Cardiac muscle cell (in vitro differentiated cells and primary cell): ENCODE results near the gene MOB1A. TPM values are rescaled to one million over a fixed set of nuclear protein-coding genes. Genes with fewer than 3 reads are reported as not detected.
"Not testable (repeated sequence)": the region's sequence is repeated elsewhere in the genome, so short reads cannot be mapped to it uniquely, and the experiment has no call there.

Experiments used
- DNase-seq, 2 donors: peaks; one replicate each; pipeline versions ENCODE4 v3.0.0 to v3.0.0-alpha.2; 2010 to 2017; ENCODE audit warnings: low read depth in 1 of 2, low spot score in 1 of 2
- H3K27ac ChIP-seq: fragments of 200-600 bp; sonication (generic); 2 replicates; pipeline ENCODE4 v1.5.1; 2016
- H3K27me3 ChIP-seq: fragments of 200-600 bp; sonication (generic); 2 replicates; pipeline ENCODE4 v1.6.0; 2016; ENCODE audit warnings: control low read depth
- H3K36me3 ChIP-seq: fragments of 200-600 bp; sonication (generic); 2 replicates; pipeline ENCODE4 v1.5.1; 2016; ENCODE audit warnings: control low read depth
- H3K4me1 ChIP-seq: fragments of 200-600 bp; sonication (generic); 2 replicates; pipeline ENCODE4 v1.8.1; 2017; ENCODE audit warnings: low read depth, mild to moderate bottlenecking, mixed run types
- H3K4me3 ChIP-seq: fragments of 200-600 bp; sonication (generic); 2 replicates; pipeline ENCODE4 v1.5.1; 2016; ENCODE audit warnings: mild to moderate bottlenecking
- H3K9me3 ChIP-seq: fragments of 200-600 bp; sonication (generic); 2 replicates; pipeline ENCODE4 v1.5.1; 2017; ENCODE audit warnings: low read depth, mild to moderate bottlenecking, control low read depth
- CTCF ChIP-seq: IDR thresholded peaks from 2 replicates; pipeline ENCODE4 v1.5.1; 2012; ENCODE audit warnings: low read depth, mild to moderate bottlenecking, low read length
- polyA plus RNA-seq: library from polyadenylated mRNA; unstranded; fragments of >200 nt; fragmentation: Nextera tagmentation; extraction: Ambion mirVana; gene quantifications from 2 replicates; pipeline ENCODE4 v1.2.1, GENCODE V29; 2016
- total RNA-seq: library from RNA; depleted of rRNA; stranded (reverse); fragments of >200 nt; gene quantifications from 2 replicates; pipeline ENCODE4 v1.2.3, GENCODE V29; 2016

Gene MOB1A
- total and polyA plus RNA-seq, 2 experiments from 2014 or later, result 32.8 to 43.3 TPM

GRCh38 chr2:74188018-74188601 is 9.4 kb upstream of the MOB1A start:
- Histone ChIP-seq H3K36me3 (no peaks in the 10 kb centered on the region), H3K27ac (no peak overlapping the region), H3K4me1 (no peaks in the 10 kb centered on the region), H3K9me3 (no peaks in the 10 kb centered on the region), H3K27me3 (no peaks in the 10 kb centered on the region), H3K4me3 (no peak overlapping the region)
- DNase-seq, result peak in 1 of 2 donors; percentile 63
- no peak for TF ChIP-seq CTCF

GRCh38 chr2:74186706-74187105 is 8.0 kb upstream of the MOB1A start:
- not testable (repeated sequence) for H3K36me3 ChIP-seq, H3K9me3 ChIP-seq, H3K27ac ChIP-seq, H3K4me1 ChIP-seq, H3K27me3 ChIP-seq, DNase-seq, H3K4me3 ChIP-seq

- DNase-seq, result no peak
- no peaks in the 10 kb centered on the region for H3K4me1 ChIP-seq
- TF ChIP-seq CTCF, result no peak
- H3K4me3 ChIP-seq, result no peak overlapping the region
- H3K9me3 ChIP-seq, result no peaks in the 10 kb centered on the region
- no peaks in the 10 kb centered on the region for H3K36me3 ChIP-seq
- no peaks in the 10 kb centered on the region for H3K27me3 ChIP-seq
- no peak overlapping the region for H3K27ac ChIP-seq
Measured at GRCh38 chr2:74186038-74186437, 7.4 kb upstream of the MOB1A start.

GRCh38 chr2:74183878-74184277 is 5.2 kb upstream of the MOB1A start:
- Histone ChIP-seq H3K27ac (no peak overlapping the region), H3K9me3 (no peaks in the 10 kb centered on the region), H3K4me1 (no peaks in the 10 kb centered on the region), H3K36me3 (no peaks in the 10 kb centered on the region), H3K4me3 (no peak overlapping the region), H3K27me3 (no peaks in the 10 kb centered on the region)
- DNase-seq, result no peak
- no peak for TF ChIP-seq CTCF

GRCh38 chr2:74181739-74182138 is 3.1 kb upstream of the MOB1A start:
- H3K36me3 ChIP-seq, result no peaks in the 10 kb centered on the region
- H3K27me3 ChIP-seq, result no peaks in the 10 kb centered on the region
- H3K4me1 ChIP-seq, result peaks cover 8% of the 10 kb centered on the region
- no peak overlapping the region for H3K4me3 ChIP-seq
- no peak for TF ChIP-seq CTCF
- no peak for DNase-seq
- H3K9me3 ChIP-seq, result no peaks in the 10 kb centered on the region
- no peak overlapping the region for H3K27ac ChIP-seq

GRCh38 chr2:74179063-74179865 is 585 bp upstream of the MOB1A start:
- peak in 1 of 2 donors; percentile 13 for DNase-seq
- H3K27me3 ChIP-seq, result no peaks in the 10 kb centered on the region
- no peaks in the 10 kb centered on the region for H3K36me3 ChIP-seq
- H3K9me3 ChIP-seq, result no peaks in the 10 kb centered on the region
- peak; percentile 30 for TF ChIP-seq CTCF
- H3K4me3 ChIP-seq, result peak overlapping the region; percentile 92
- peaks cover 8% of the 10 kb centered on the region for H3K4me1 ChIP-seq
- H3K27ac ChIP-seq, result no peak overlapping the region
